Activated CD4-positive, alpha-beta T cell treated with anti-CD3 and anti-CD28 coated beads, Interleukin-2, amount 50 U/mL, for 16 hours (primary cell): ENCODE measurements around the gene KRT76.

ENCODE experiments used
- DNase-seq: peaks from one replicate; pipeline ENCODE4 v3.0.0-alpha.2; 2020

KRT76 gene

DNA sequence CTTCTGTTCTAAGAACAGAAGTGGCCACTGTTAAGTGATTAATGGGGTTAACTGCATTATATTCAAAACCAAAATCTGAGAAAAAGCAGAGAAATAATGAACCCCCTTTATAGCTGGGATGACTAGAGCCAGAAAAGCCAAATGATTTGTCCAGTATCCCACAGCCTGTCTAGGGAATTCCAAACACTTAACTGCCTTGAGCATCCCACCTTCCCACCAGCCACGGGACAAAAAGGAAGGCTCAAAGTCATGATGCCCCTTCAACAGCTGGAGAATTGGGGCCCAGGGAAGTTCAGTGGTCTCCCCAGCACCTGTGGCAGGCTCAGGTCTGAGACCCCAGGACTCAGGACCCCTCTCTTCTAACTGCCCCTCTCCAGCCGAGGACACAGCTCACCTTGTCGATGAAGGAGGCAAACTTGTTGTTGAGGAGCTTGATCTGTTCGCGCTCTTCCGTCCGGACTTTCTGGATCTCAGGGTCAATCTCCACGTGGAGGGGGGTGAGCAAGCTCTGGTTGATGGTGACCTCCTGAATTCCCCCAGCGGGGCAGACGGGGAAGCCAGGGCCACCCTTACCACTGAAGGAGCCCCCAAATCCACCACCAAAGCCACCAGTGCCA, 36.2 kb upstream of the KRT76 start:
- DNase-seq: no peak

DNA sequence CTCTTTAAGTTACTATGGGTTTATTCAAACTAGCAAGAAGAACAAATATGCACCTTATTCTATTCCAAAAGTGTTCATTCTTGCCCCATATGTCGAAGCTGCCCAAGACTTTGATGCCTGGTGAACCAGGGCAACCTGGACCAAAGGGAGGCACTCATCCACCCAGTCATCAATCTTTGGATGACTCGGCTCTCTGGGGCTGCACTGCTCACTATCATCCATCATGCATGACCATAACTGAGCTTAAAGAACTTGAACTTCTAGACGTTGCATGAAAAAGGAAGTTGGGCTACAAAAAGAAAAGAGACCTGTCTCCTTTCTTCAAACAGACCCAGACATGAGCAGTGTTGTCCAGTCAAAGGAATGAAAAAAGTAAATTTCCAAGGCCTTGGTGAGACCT, 35.6 kb upstream of the KRT76 start:
- no peak for DNase-seq

DNA sequence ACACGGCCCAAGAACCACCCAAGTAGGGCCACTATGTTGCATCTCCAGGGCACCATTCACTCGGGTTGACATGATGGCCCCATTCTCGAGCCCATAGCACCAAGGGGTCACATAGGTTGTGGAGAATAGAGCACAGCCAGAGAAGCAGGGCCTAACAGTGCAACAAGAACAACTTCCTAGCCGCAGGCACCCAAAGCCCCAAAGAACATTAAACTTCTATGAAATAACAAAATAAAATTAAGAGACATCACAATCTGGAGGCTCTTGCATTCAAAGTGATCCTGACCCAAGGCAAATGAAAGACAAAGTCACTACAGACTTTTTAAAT, 34.9 kb upstream of the KRT76 start:
- DNase-seq: no peak

DNA sequence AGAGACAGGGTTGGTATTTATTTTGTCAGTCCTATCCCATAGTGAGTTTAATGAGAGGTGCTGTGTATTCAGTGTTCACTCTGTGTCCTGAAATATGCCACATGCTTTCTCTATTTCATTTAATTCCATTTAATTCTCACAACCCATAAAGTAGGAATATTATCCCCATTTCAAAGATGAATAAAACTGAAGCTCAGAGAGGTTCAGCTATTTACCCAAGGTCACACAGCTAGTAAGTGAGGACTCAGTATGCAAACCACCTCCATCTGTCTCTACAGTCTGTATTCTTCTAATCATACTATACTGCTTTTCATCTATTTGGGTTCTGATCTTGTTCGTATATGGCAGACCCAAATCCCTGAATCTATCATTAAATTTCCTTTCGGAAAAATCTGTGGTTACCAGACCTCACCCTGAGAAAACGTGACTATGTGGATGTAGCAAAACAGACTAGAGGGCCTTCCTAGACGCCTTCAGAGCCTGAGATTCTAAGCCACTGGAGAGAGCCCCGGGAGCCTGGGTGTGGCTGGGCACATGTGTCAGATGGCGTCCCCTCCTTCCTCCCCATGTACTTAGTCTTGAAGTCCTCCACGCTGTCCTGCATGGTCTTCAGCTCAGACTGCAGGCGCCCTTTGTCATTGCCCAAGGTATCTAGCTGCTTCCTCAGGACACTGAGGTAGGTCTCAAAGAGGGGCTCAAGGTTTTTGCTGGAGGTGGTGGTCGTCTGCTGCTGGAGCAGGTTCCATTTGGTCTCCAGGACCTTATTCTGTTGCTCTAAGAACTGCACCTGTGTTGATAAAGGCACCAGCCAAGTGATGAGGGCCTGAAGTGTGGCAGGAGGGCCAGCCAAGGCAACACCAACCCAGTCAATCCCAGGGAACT, 34.3 kb upstream of the KRT76 start:
- no peak for DNase-seq

DNA sequence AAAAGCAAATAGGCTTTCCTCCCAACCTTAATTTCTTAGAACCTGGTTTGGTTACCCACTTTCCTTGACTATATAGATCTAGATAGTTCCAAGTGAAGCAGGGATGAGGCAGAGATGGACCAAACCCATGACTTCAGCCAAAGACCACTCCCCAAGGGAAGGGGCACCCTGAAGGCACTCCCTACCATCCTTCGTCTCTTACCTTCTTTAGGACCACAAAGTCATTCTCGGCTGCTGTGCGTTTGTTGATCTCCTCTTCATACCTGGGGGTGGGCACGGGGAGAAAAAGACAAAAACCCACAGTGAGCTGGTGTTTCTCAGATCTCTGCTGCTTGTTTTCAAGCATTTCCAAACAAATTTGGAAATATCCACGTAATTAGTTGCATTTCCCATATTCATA, 33.4 kb upstream of the KRT76 start:
- DNase-seq: no peak

DNA sequence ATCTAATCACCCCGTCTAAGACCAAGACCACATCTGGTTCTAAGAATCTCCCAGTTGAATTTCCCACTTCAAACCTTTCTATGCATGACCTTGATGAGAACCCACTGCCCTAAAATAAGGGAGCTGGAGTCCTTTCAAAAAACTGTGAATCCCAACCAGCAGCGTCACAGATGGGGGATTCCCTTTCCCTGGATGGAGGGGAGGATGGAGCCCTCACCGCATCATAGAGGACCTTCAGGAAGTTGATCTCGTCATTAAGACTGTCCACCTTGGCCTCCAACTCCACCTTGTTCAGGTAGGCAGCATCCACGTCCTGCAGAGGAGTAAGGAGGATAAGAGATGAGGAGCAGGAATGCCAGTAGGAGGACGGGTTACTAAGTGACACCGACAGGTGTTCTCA, 32.0 kb upstream of the KRT76 start:
- DNase-seq: no peak

DNA sequence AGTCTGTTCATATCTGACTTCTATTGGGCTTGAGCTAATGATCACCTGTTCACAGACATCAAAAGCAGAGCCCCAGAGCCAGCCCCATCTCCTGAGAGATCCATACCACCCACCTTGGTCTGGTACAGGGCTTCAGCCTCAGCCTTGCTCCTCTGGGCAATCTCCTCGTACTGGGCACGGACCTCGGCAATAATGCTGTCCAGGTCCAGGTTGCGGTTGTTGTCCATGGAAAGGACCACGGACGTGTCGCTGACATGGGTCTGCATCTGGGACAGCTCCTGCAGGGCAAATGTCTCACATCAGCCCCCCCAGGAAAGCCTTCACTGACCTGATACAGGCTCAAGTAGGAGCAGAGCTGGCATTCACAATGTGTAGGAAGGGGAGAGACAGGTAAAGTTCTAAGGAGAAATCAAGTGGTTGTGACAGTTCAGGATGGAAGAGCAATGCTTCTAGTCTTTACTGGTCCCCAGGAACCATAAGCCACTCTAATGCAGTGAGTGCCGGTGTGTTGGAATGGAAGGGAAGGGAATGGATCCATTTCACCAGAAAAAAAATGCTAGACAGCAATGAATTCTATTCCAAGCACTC, 31.5 kb upstream of the KRT76 start:
- DNase-seq: no peak

DNA sequence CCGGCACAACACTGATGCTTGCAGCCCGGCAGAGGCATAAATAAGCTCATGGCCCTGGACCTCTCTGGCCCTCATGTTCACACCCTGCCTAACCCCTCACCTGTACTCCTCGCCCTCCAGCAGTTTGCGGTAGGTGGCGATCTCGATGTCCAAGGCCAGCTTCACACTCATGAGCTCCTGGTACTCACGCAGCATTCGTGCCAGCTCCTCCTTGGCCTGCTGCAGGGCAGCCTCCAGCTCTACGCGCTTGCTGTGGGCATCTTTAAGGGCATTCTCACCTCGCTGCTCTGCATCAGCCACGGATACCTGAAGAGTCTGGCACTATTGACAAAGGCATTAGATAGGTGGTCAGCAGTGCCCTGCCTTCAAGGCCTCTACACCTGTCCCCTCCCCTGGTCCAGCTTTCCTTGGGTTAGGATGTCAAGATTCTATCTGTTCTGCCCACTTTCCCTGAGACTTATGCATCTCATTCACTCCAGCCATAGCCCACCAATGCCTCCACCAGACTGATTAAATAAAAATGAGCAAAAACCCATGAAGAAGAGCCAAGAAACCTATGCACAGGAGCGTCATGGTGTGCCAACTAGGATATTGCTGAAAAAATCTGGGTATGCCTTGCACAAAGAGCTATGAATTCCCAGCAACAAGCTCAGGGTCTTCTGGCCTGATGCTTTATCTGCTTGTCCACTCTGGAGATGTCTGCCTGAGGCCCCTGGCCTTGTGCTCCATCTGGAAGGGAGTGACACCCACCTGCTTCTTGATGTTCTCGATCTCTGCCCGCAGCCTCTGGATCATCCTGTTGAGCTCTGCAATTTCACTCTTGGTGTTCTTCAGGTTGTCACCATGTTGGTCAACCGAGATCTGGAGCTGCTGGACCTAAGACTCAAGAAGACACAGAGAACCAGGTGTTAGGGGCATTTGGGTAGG, 30.7 kb upstream of the KRT76 start:
- DNase-seq: no peak

DNA sequence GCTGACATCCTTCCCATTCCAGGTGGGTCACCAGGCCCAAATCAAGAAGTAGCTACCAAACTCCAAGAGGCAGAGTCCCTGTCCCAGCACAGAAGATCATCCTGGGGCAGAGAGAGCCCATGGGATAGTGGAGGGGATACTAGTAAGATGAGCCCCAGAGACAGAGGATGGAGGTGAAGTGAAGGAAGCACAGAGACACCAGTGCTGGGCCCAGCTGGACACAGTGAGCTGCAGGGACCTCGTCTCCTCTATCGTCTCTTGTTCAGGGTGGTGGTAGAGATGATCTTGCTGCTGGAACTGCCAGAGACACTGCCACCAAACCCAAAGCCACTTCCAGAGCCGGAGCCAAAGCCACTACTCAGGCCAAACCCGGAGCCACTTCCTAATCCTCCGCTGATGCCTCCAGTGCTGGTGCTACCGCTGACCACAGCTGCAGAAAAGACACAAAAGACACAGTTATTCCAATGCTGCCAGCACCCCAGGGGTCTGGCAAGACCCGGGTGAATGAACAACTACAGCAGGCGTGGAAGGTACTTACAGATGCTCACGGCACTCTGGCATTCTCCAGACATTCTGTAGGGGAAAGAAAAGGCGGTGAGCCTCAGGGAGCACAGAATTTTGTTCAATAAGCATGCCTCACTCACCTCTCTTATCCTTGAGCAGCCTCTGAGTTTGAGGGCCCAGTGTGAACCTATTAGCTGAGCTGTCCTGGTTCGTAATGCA, 29.8 kb upstream of the KRT76 start:
- no peak for DNase-seq

DNA sequence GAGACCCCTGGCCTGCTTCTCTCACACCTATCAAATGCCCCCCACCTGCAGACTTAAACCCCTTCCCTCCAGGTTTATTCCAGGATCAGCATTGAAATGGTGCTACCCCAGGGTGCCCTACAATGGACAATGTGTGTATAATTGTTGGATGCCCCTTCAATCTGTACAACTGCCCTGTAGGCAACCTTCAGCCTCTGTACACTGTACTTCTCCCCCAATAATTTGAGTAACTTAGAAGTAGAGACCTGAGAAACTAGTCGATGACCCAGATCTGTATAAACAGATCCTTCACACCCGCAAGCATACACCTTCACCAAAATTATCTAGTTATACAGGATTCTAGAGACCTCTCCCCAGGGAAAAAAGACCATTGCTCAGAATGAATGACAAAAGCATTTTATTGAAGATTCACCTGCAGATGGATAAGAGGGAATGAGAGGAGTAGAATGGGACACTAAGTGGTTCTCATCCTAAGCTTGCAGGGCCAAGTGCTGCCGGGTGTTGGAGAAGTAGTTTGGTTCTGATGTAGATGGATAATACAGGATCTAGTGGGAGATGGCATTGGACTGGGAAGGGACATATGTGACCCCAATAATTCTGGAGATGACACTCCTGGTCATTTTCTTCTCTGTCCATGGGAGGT, 29.1 kb upstream of the KRT76 start:
- DNase-seq: no peak

DNA sequence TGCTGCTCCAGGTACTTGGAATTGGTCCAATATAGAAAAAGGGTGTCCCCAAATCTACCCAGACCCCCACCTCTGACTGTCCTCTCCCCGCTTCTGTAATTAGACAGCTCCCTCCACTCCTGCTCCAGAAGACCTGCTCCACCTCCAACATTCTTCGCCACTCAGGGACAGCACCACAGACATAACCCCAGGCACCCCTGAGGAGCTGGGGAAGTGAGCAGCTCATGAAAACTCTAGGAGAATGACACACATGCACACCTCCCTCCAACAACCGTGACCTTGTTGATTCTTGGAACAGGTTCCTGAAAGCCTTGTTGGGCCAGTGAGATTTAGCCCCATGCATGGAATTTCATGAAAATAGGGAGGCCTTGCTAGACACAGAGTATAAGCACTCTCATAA, 28.6 kb upstream of the KRT76 start:
- DNase-seq: no peak

DNA sequence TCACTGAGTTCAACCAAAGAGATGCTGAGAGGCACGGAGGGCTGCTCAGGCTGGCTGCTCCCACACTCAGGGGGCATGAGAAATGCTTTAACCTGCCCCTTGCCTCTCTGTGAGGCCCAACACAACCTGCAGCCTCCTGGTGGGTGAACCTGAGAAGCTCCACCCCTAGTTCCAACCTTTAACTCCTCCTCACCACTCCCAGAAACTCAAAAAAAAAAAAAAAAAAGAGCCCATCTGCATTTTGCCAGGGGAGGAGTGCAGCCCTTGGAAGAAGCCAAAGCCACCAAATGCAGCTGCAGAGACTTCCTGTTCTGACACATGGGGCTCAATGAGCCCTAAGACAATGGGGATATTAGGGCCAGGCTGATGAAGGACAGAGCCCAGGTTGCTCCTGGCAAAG, 27.9 kb upstream of the KRT76 start:
- DNase-seq: no peak

DNA sequence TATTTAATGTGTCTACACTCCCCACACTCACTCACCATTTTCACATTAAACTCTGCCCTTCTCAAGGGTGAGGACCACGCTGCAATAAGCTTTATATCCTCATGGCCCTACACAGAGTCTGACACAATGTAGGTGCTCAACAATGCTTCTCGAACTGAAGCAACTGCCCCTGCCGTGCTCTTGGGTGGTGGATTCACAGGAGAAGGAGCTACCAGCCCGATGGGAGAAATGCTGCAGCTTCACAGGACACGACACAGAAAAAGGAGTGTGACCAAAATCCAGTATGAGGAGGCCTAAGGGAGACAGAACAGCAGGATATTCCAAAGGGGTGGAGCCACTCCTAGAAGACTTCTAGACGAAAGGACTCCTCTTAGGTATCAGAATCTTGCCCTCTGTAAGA, 25.3 kb upstream of the KRT76 start:
- no peak for DNase-seq

DNA sequence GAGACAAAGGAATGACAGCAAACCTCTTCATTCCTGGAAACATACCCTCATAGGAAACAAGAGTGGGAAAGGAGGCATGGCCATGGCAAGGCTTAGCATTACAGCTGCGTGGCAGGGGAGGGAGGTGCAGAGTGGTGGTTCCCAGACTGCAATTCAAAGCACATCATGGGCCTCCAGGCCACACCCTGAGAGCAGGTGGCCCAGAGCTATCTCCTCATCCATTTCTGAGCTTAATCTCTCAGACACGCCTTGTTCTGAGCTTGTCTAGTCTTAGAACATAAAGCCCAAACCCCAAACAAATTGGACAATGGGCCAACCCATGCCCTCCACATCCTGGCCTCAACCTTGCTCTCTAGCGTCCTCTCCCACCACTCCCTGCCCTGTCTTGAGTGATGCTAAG, 24.6 kb upstream of the KRT76 start:
- no peak for DNase-seq

DNA sequence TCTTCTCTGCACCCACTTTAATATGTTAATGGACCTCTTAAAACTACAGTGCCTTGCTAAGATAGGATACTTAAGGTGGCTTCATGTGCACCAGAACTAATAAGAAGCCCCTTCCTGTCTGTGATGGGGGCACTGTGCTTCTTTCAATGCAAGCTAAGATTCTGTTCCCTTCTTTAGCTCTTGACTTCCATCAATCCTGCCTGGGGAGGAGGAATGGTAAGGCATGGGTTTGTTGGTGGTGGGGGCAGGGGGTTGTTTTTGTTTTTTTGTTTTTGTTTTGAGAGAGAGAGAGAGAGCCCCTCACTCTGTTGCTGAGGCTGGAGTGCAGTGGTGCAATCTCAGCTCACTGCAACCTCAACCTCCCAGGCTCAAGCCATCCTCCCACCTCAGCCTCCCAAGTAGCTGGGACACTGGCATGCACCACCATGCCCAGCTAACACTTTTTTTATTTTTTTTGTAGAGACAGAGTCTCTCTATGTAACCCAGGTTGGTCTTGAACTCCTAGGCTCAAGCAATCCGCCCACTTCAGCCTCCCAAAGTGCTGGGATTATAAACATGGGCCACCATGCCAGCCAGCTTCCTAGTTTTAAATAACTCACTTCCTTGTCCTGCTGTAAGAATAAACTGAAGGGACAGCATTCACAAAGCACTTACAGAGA, 23.2 kb upstream of the KRT76 start:
- DNase-seq: no peak

DNA sequence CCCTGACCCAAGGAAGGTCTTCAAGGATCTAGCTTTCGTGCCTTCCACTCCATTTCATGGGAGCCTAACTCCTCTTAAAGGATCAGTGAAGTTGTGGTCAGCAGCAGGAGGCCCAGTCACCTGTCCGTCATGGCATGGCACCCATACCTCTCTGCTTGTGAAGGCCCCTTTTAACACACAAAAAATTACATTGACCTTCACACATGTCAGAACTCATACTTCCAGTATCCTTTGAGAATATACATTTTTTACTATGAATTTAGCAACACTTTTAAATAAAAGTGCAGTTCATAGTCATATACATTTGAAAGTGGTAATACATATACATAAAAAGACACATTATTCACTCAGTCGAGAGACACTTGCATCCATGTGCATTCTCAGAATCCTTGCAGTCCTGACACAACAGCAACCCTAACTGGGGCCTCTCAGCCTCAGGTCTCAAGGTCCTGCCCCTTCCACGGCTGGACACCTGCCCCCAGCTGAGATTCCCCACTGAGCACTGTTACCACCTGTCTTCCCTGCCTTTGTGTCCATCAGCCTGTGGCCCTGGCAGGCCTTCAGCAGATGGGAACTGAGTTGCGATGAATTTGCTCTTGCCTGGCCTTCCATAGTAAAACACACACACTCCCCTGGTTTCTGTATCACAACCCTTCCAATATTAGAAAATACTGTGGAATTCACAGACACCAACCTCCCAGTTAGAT, 22.5 kb upstream of the KRT76 start:
- no peak for DNase-seq

DNA sequence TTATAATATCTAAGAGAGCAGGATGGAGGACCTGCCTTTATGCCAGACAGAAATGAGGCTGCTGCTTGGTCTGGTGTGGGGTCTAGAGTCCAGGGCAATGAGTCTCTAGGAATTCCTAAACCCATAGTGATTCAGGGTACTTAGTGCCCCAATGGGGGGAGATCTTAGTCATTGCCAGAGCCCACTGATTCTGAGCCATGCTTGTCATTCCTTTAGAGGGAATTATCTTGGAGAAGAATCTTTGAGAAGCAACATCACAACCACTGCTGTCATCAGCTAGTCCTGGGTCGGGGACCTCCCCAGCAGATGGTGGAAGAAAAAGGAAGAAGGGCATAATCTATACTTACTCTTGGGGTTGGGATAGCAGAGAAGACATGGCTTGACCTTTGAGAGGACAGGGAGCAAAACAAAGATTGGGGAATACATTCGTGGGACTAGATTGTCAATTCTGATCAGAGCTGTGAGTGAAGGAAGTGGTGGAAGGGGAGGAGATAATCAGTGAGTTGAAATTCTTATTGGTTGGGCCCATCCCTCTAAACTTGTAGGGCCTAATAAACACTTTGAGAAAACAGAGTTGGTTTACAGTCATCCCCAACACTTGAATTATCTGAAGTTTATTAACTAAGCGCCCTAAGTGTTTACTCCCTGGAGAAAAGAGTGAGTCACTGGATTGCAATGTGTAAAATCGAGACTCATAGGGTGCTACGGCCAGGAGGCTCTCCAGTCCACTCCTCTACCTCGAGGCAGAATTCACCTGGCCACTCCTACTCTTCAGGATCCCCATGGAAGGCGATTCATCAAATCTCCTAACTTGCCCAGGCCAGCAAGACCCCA, 21.7 kb upstream of the KRT76 start:
- no peak for DNase-seq

DNA sequence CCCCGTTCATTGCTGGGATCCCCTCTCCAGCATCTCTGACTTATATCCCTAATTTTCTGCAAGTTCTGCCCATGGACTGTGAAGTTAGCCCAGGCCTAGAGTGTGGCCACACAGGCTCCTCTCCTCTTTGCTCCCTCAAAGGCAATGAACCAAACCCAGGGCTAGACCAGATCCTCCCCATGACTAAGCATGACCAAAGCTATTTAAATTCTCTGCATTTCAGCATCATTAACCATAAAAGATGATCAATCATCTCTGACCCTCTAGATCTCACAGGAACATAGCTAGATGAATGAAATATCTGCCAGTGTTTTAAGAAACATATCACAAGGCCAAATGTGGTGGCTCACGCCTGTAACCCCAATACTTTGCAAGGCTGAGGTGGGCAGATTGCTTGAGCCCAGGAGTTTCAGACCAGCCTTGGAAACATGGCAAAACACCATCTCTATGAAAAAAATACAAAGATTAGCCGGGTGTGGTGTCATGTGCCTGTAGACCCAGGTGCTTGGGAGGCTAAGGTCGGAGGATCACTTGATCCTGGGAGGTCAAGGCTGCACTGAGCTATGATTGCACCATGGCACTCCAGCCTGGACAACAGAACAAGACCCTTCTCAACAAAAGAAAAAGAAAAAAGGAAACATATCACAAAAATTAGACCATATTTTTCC, 21.0 kb upstream of the KRT76 start:
- DNase-seq: no peak

DNA sequence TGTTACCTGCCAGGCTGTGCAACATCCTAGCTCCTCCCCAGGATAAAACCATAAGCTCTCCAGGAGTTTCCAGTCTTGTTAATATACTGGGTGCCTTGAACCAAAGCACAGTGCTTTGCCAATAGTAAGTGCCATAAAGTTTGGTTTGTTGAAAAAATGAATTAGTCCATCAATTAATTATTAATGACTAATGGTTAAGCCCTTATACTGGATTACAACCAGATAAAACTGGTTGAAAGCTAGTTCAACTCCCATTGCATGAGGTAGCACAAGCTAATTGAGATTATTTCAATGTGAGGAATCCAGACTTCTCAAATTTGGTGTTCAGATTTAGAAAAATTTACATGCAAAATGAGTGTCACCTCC, 20.4 kb upstream of the KRT76 start:
- DNase-seq: no peak
